IMR-90 (cell line): ENCODE data around the gene VILL. TPM values are rescaled to one million over a fixed set of nuclear protein-coding genes. Genes with fewer than 3 reads are reported as not detected.

ENCODE experiments used
- ATAC-seq: fragments of 200-7000 bp; cut with Tn5 transposase; 2 replicates; pipeline ENCODE4 v1.9.1; 2020; ENCODE audit warnings: low read depth, mild to moderate bottlenecking, moderate library complexity
- BruUV-seq: library from RNA; stranded (reverse); fragments of 400-500 nt; replicated peaks from 2 replicates; lab custom pipeline; 2021; lab: Mats Ljungman, UMichigan
- CTCF ChIA-PET: fragments of 300-600 bp; formaldehyde crosslinking; extraction: SDS; loops from one replicate; lab custom pipeline; 2021; ENCODE audit warnings: antibody characterized with exemption; lab: Yijun Ruan, JAX
- POLR2A ChIA-PET: fragments of 300-600 bp; sonication (Branson Sonifier 250); formaldehyde crosslinking; loops from one replicate; lab custom pipeline; 2022; ENCODE audit warnings: antibody characterized with exemption; ENCODE audit not compliant: unreplicated experiment; lab: Charles Lee
- DNase-seq: peaks from one replicate; pipeline ENCODE4 v3.0.0; 2013
- H2AFZ ChIP-seq: replicated peaks from 2 replicates; pipeline ENCODE3; 2013; ENCODE audit warnings: low read length, mild to moderate bottlenecking; ENCODE audit not compliant: poor library complexity
- H2AK5ac ChIP-seq: 2 replicates; pipeline ENCODE4 v1.6.1; 2013; ENCODE audit warnings: low read depth, low read length, inconsistent platforms
- H2AK9ac ChIP-seq: replicated peaks from 2 replicates; pipeline ENCODE3; 2013; ENCODE audit warnings: mild to moderate bottlenecking, low read depth, low read length, moderate library complexity; ENCODE audit not compliant: poor library complexity
- H2BK120ac ChIP-seq: 2 replicates; pipeline ENCODE4 v1.6.1; 2013; ENCODE audit warnings: low read depth, low read length, inconsistent platforms
- H2BK15ac ChIP-seq: 3 replicates; pipeline ENCODE4 v1.6.1; 2013; ENCODE audit warnings: low read depth, low read length, inconsistent platforms
- H2BK20ac ChIP-seq: 2 replicates; pipeline ENCODE4 v1.6.1; 2013; ENCODE audit warnings: low read depth, mild to moderate bottlenecking, inconsistent platforms, low read length, moderate library complexity
- H2BK5ac ChIP-seq: 2 replicates; pipeline ENCODE4 v1.6.1; 2013; ENCODE audit warnings: mild to moderate bottlenecking, low read depth, low read length, inconsistent platforms; ENCODE audit not compliant: poor library complexity, severe bottlenecking
- H3K14ac ChIP-seq: replicated peaks from 2 replicates; pipeline ENCODE4 v1.6.1; 2013; ENCODE audit warnings: low read depth, low read length, inconsistent platforms
- H3K18ac ChIP-seq: 2 replicates; pipeline ENCODE4 v1.6.1; 2013; ENCODE audit warnings: low read depth, low read length, control low read depth
- H3K23ac ChIP-seq: 2 replicates; pipeline ENCODE4 v1.6.1; 2013; ENCODE audit warnings: low read depth, low read length, inconsistent platforms
- H3K27ac ChIP-seq: 2 replicates; pipeline ENCODE4 v1.5.1; 2013; ENCODE audit warnings: mild to moderate bottlenecking, control low read depth, low read length; ENCODE audit not compliant: insufficient read depth
- H3K27me3 ChIP-seq: 2 replicates; pipeline ENCODE4 v1.6.1; 2013; ENCODE audit warnings: low read length; ENCODE audit not compliant: control insufficient read depth, insufficient read depth
- H3K36me3 ChIP-seq: 2 replicates; pipeline ENCODE4 v1.6.1; 2013; ENCODE audit warnings: low read length, mixed read lengths; ENCODE audit not compliant: control insufficient read depth, insufficient read depth
- H3K4ac ChIP-seq: 2 replicates; pipeline ENCODE4 v1.6.1; 2013; ENCODE audit warnings: low read depth, low read length, inconsistent platforms
- H3K4me1 ChIP-seq: 2 replicates; pipeline ENCODE4 v1.6.1; 2013; ENCODE audit warnings: low read length, mixed read lengths; ENCODE audit not compliant: control insufficient read depth, insufficient read depth
- H3K4me2 ChIP-seq: 2 replicates; pipeline ENCODE4 v1.6.1; 2013; ENCODE audit warnings: low read depth, mild to moderate bottlenecking, control low read depth, low read length, moderate library complexity
- H3K4me3 ChIP-seq: 2 replicates; pipeline ENCODE4 v1.5.1; 2013; ENCODE audit warnings: low read depth, mild to moderate bottlenecking, control low read depth, low read length, moderate library complexity; ENCODE audit not compliant: insufficient read depth
- H3K56ac ChIP-seq: 2 replicates; pipeline ENCODE4 v1.6.1; 2013; ENCODE audit warnings: low read length, inconsistent platforms; ENCODE audit not compliant: insufficient read depth; ENCODE audit errors: extremely low read depth
- H3K79me1 ChIP-seq, 2 experiments: 2 replicates each; pipeline ENCODE4 v1.6.1; 2013; ENCODE audit warnings: low read length in 2 of 2, inconsistent platforms in 1 of 2, low read depth in 1 of 2
- H3K9ac ChIP-seq: 2 replicates; pipeline ENCODE4 v1.6.1; 2013; ENCODE audit warnings: low read depth, low read length, control low read depth
- H3K9me1 ChIP-seq: 2 replicates; pipeline ENCODE4 v1.6.1; 2013; ENCODE audit warnings: low read length, inconsistent platforms; ENCODE audit not compliant: insufficient read depth
- H3K9me3 ChIP-seq: 2 replicates; pipeline ENCODE4 v1.6.1; 2013; ENCODE audit warnings: low read length; ENCODE audit not compliant: control insufficient read depth, insufficient read depth
- H4K20me1 ChIP-seq: 2 replicates; pipeline ENCODE4 v1.6.1; 2013; ENCODE audit warnings: low read length, inconsistent platforms; ENCODE audit not compliant: insufficient read depth
- H4K5ac ChIP-seq: 2 replicates; pipeline ENCODE4 v1.6.1; 2013; ENCODE audit warnings: mild to moderate bottlenecking, low read depth, low read length, control low read depth
- H4K8ac ChIP-seq, 2 experiments: 2 replicates each; pipeline ENCODE4 v1.6.1; 2013; ENCODE audit warnings: low read depth in 2 of 2, low read length in 2 of 2, control low read depth in 1 of 2, inconsistent platforms in 1 of 2
- H4K91ac ChIP-seq: 2 replicates; pipeline ENCODE4 v1.6.1; 2013; ENCODE audit warnings: low read depth, low read length, inconsistent platforms; ENCODE audit not compliant: insufficient read depth
- CEBPB ChIP-seq: IDR thresholded peaks from 2 replicates; pipeline ENCODE4 v1.6.1; 2012; ENCODE audit warnings: low read depth, low read length, improper control_type of control experiment
- CHD1 ChIP-seq: IDR thresholded peaks from 2 replicates; pipeline ENCODE4 v1.6.1; 2012; ENCODE audit warnings: low read depth, low read length, improper control_type of control experiment
- CTCF ChIP-seq: conservative IDR thresholded peaks from 2 replicates; pipeline ENCODE4 v1.5.1; 2012; ENCODE audit warnings: mild to moderate bottlenecking, low read depth, low read length, improper control_type of control experiment
- FOS ChIP-seq: fragments of 150-350 bp; IDR thresholded peaks from 2 replicates; pipeline ENCODE4 v1.6.1; 2016; ENCODE audit warnings: low read depth, low read length
- MAFK ChIP-seq: IDR thresholded peaks from 2 replicates; pipeline ENCODE4 v1.6.1; 2012; ENCODE audit warnings: low read depth, low read length, improper control_type of control experiment
- NFE2L2 ChIP-seq: fragments of 150-350 bp; IDR thresholded peaks from 2 replicates; pipeline ENCODE4 v1.6.1; 2016; ENCODE audit warnings: low read depth, mild to moderate bottlenecking, low read length
- POLR2A ChIP-seq: IDR thresholded peaks from 2 replicates; pipeline ENCODE4 v1.6.1; 2012; ENCODE audit warnings: mild to moderate bottlenecking, low read depth, low read length
- RAD21 ChIP-seq: IDR thresholded peaks from 2 replicates; pipeline ENCODE4 v1.6.1; 2012; ENCODE audit warnings: low read length, improper control_type of control experiment
- RCOR1 ChIP-seq: IDR thresholded peaks from 2 replicates; pipeline ENCODE4 v1.6.1; 2012; ENCODE audit warnings: mild to moderate bottlenecking, low read length, improper control_type of control experiment; ENCODE audit not compliant: insufficient replicate concordance
- RFX5 ChIP-seq: IDR thresholded peaks from 2 replicates; pipeline ENCODE4 v1.8.0; 2012; ENCODE audit warnings: low read depth, mild to moderate bottlenecking, low read length, moderate library complexity
- SMC3 ChIP-seq: fragments of 150-350 bp; IDR thresholded peaks from 2 replicates; pipeline ENCODE4 v1.6.1; 2016; ENCODE audit warnings: low read depth, mild to moderate bottlenecking, antibody characterized with exemption, low read length, moderate library complexity
- WGBS, 2 experiments: methylation state at CpG; one replicate each; pipeline versions ENCODE4 v1.1.5 to v1.1.7; 2013; ENCODE audit warnings: missing lambda C conversion rate in 2 of 2; ENCODE audit not compliant: insufficient read length in 1 of 2; ENCODE audit errors: extremely low coverage in 2 of 2; 5-methylcytosine and 5-hydroxymethylcytosine counted together
- dilution Hi-C: fragments of 300-500 bp; cut with HindIII; formaldehyde crosslinking; loops from one replicate; pipeline ENCODE4 v1.14.3; 2018; ENCODE audit warnings: low sequenced_read_pairs; ENCODE audit not compliant: unreplicated experiment
- in situ Hi-C: fragments of 300-500 bp; cut with MboI; formaldehyde crosslinking; loops from 3 replicates; pipeline ENCODE4 v1.14.3; 2019; ENCODE audit warnings: low sequenced_read_pairs, inconsistent platforms, mixed read lengths
- intact Hi-C: fragments of 100-400 bp; cut with micrococcal nuclease; formaldehyde crosslinking; loops from 2 replicates; pipeline ENCODE4 v1.10.0; 2022
- polyA plus RNA-seq, 3 experiments: library from polyadenylated mRNA; depleted of rRNA; stranded (reverse); fragments of >200 nt; gene quantifications; 2 replicates each; pipeline ENCODE4 v1.2.3, GENCODE V29; 2012; ENCODE audit warnings: low replicate concordance in 1 of 3
- total RNA-seq: library from RNA; depleted of rRNA; stranded (reverse); fragments of >200 nt; gene quantifications from 2 replicates; pipeline ENCODE4 v1.2.3, GENCODE V29; 2012
- TF ChIP-seq, protein P1 (sequence below): fragments of 150-350 bp; IDR thresholded peaks from 2 replicates; pipeline ENCODE4 v1.6.1; 2017; ENCODE audit warnings: mild to moderate bottlenecking, antibody characterized with exemption, low read length, low read depth

The VILL gene
- total and polyA plus RNA-seq, 2 of the 4 experiments (the other 2 are of a cell fraction): 2.3 to 4.7 TPM

GRCh38 chr3:38017445-38018295, 27.1 kb downstream of the VILL start (continued):
- no peak for TF ChIP-seq RCOR1

DNA sequence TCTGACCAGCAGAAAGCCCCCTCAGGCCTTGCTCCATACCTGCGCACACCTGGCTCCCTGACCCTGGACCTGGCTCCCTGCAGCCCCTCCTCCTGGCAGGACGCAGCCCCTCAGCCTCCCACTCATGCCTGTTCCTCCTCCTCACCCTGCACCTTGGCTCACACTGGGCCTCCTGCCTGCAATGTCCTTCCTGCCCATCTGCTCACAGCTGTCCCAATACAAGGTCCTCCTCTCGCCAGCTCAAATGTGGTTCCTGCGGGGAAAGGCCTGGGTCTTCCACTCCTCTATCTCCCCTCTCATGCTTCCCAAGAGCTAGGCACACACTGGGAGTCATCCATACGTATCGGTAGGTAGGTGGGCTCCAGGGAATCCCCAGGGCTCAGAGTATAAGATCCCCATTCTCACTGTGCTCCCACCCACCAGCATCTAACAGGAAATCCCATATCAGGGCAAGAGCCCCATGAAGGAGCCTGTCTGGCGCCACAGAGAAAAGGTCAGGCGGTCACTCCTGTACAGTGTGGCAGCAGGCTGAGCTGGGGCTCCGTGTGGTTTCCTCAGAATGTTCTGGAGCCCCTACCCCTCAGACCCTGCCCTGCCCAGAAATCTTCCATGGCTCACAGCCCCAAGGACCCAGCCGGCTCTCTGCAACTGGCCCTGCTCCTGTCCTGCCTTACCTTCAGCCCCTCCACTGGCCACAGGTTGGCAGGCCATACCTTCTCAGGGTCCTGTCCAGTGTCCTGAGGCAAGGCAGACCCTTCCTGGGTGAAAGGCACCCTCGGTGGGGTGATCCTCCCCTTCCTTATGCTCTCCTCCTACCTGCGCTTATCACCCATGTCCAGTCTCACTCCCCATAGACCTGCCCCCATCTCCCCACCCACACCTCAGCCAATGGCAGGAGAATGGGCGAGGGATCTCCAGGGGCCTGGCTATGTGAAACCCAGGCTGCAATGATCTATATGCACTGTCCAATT, 28.0 kb downstream of the VILL start:
- Histone ChIP-seq H2AK9ac (no peak overlapping the region), H3K18ac (no peak overlapping the region), H4K8ac (no peak overlapping the region), H4K91ac (no peak overlapping the region), H2BK5ac (no peak overlapping the region), H3K14ac (no peak overlapping the region), H3K4me1 (peaks cover under 1% of the 10 kb centered on the region; the same call in 1 of the 2 replicates), H3K4me2 (no peak overlapping the region), H3K27me3 (no peaks in the 10 kb centered on the region), H3K4me3 (no peak overlapping the region), H4K20me1 (no peaks in the 10 kb centered on the region; the same call in 1 of the 2 replicates), H2AK5ac (no peak overlapping the region), H2AFZ (no peak overlapping the region), H3K36me3 (peaks cover 26% of the 10 kb centered on the region), H3K9ac (no peak overlapping the region), H3K79me1 (peaks cover 0 to 12% of the 10 kb centered on the region in 2 experiments; a peak in 3 of 4 replicates), H4K5ac (no peak overlapping the region), H3K56ac (no peak overlapping the region), H2BK15ac (no peak overlapping the region), H3K23ac (no peak overlapping the region), H3K4ac (no peak overlapping the region), H3K9me1 (peaks cover 10% of the 10 kb centered on the region), H3K9me3 (peaks cover 4% of the 10 kb centered on the region; the same call in 1 of the 2 replicates), H2BK120ac (no peak overlapping the region), H3K27ac (no peak overlapping the region), H2BK20ac (no peak overlapping the region)
- ATAC-seq (no peak), DNase-seq (no peak)
- in situ Hi-C loops (no loop called here), intact Hi-C loops (no loop called here), dilution Hi-C loops (no loop called here)
- BruUV-seq: no TSS peak
- ChIA-PET POLR2A (no interaction called here), CTCF (no interaction called here)
- WGBS, 2 experiments: 82% methylated on average over 4 of the region's 13 CpGs; no CpG with 5 or more reads in 1 of the 2 experiments
- TF ChIP-seq, protein P1, sequence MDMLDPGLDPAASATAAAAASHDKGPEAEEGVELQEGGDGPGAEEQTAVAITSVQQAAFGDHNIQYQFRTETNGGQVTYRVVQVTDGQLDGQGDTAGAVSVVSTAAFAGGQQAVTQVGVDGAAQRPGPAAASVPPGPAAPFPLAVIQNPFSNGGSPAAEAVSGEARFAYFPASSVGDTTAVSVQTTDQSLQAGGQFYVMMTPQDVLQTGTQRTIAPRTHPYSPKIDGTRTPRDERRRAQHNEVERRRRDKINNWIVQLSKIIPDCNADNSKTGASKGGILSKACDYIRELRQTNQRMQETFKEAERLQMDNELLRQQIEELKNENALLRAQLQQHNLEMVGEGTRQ: no peak
- TF ChIP-seq NFE2L2: no peak
- no peak for TF ChIP-seq MAFK
- TF ChIP-seq RFX5: no peak
- no peak for TF ChIP-seq POLR2A
- no peak for TF ChIP-seq FOS
- TF ChIP-seq RAD21: no peak
- no peak for TF ChIP-seq SMC3
- no peak for TF ChIP-seq CHD1
- TF ChIP-seq CEBPB: no peak
- TF ChIP-seq CTCF: no peak
- no peak for TF ChIP-seq RCOR1
